Measurements from ENCODE around the gene AGFG1. TPM values are rescaled to one million over a fixed set of nuclear protein-coding genes. Genes with fewer than 3 reads are reported as not detected.

AGFG1 gene
- total RNA-seq, 3 donors from 2014 or later, result 69.2 to 76.3 (median 73.0) TPM

- intact Hi-C loops (cut with DNase I, micrococcal nuclease), result no loop called here
- ATAC-seq (no peak), DNase-seq (no peak)
- H3K9me3 ChIP-seq, result no peaks in the 10 kb centered on the region
- H3K4me3 ChIP-seq, result no peak overlapping the region
- H3K36me3 ChIP-seq (ENCODE audit: low read depth), result no peaks in the 10 kb centered on the region
- peaks cover 18% of the 10 kb centered on the region for H3K4me1 ChIP-seq (ENCODE audit: low read depth)
- no peak for TF ChIP-seq CTCF (IDR thresholded peaks at IDR 0.05)
These were observed 5.3 kb downstream of the AGFG1 start for GRCh38 chr2:227477291-227477690.

GRCh38 chr2:227479865-227480475 is 8.0 kb downstream of the AGFG1 start:
- H3K9me3 ChIP-seq, result no peaks in the 10 kb centered on the region
- intact Hi-C loops (cut with DNase I, micrococcal nuclease), result no loop called here
- H3K36me3 ChIP-seq (ENCODE audit: low read depth), result no peaks in the 10 kb centered on the region
- no peak for TF ChIP-seq CTCF (IDR thresholded peaks at IDR 0.05)
- H3K4me3 ChIP-seq, result no peak overlapping the region
- H3K4me1 ChIP-seq (ENCODE audit: low read depth), result peaks cover 7% of the 10 kb centered on the region
- DNase-seq (no peak), ATAC-seq (peak; percentile 22)

- peaks cover 4% of the 10 kb centered on the region for H3K9me3 ChIP-seq
- DNase-seq, result no peak
- no peak for TF ChIP-seq CTCF (IDR thresholded peaks at IDR 0.05)
- no peaks in the 10 kb centered on the region for H3K36me3 ChIP-seq (ENCODE audit: low read depth)
- H3K4me1 ChIP-seq (ENCODE audit: low read depth), result peaks cover 7% of the 10 kb centered on the region
- intact Hi-C loops (cut with DNase I, micrococcal nuclease), result no loop called here
- H3K4me3 ChIP-seq, result no peak overlapping the region
- no peak for ATAC-seq
These were observed 8.6 kb downstream of the AGFG1 start for GRCh38 chr2:227480528-227480927.

- Histone ChIP-seq H3K36me3 (ENCODE audit: low read depth) (no peaks in the 10 kb centered on the region), H3K4me3 (no peak overlapping the region), H3K4me1 (ENCODE audit: low read depth) (peaks cover 7% of the 10 kb centered on the region), H3K9me3 (peaks cover 5% of the 10 kb centered on the region)
- intact Hi-C loops (cut with DNase I, micrococcal nuclease), result no loop called here
- DNase-seq, result no peak
- ATAC-seq, result no peak
- TF ChIP-seq CTCF (IDR thresholded peaks at IDR 0.05), result no peak
These were observed 10.8 kb downstream of the AGFG1 start for GRCh38 chr2:227482638-227483340.

- no peak for DNase-seq
These were observed 13.5 kb downstream of the AGFG1 start for GRCh38 chr2:227485429-227485828.

More at GRCh38 chr2:227485429-227485828, 13.5 kb downstream of the AGFG1 start:
- Histone ChIP-seq H3K4me1 (ENCODE audit: low read depth) (peaks cover 6% of the 10 kb centered on the region), H3K9me3 (peaks cover 5% of the 10 kb centered on the region), H3K36me3 (ENCODE audit: low read depth) (no peaks in the 10 kb centered on the region), H3K4me3 (no peak overlapping the region)
- ATAC-seq, result no peak
- TF ChIP-seq CTCF (IDR thresholded peaks at IDR 0.05), result no peak
- intact Hi-C loops (cut with DNase I, micrococcal nuclease), result no loop called here
